HEK293 (cell line): ENCODE results near the gene SP7.
"Not testable (repeated sequence)": the region's sequence is repeated elsewhere in the genome, so short reads cannot be mapped to it uniquely, and the experiment has no call there.

ENCODE experiments used
- CTCF ChIA-PET: fragments of 350-600 bp; formaldehyde crosslinking; extraction: SDS; loops from one replicate; lab custom pipeline; 2021; ENCODE audit warnings: antibody characterized with exemption; lab: Yijun Ruan, JAX
- POLR2A ChIA-PET: fragments of 300-600 bp; formaldehyde crosslinking; extraction: SDS; loops from one replicate; lab custom pipeline; 2020; ENCODE audit warnings: antibody characterized with exemption, inconsistent platforms; lab: Yijun Ruan, JAX
- H3K27ac ChIP-seq: fragments of 200-500 bp; sonication (Bioruptor generic); 2 replicates; pipeline ENCODE4 v1.5.1; 2014; ENCODE audit warnings: low read depth, low read length, control low read depth, inconsistent platforms; ENCODE audit errors: extremely low read depth
- H3K36me3 ChIP-seq, 2 experiments: fragments of 200-500 bp in 1 of 2; sonication (Bioruptor generic) in 1 of 2; 1 replicate in 1 of 2; 2 replicates in 1 of 2; pipeline ENCODE4 v1.5.1; 2014 to 2017; ENCODE audit warnings: inconsistent platforms in 2 of 2, low read length in 2 of 2; ENCODE audit not compliant: control insufficient read depth in 2 of 2, insufficient read depth in 1 of 2
- H3K4me1 ChIP-seq: fragments of 200-500 bp; sonication (Bioruptor generic); 2 replicates; pipeline ENCODE4 v1.5.1; 2014; ENCODE audit warnings: mild to moderate bottlenecking, low read length, inconsistent platforms; ENCODE audit not compliant: control insufficient read depth, insufficient read depth
- H3K4me3 ChIP-seq: 2 replicates; pipeline ENCODE4 v1.5.1; 2011; ENCODE audit warnings: low read depth, mild to moderate bottlenecking, control low read depth, low read length, moderate library complexity
- H3K9me3 ChIP-seq: fragments of 200-500 bp; sonication (Bioruptor generic); 2 replicates; pipeline ENCODE4 v1.5.1; 2014; ENCODE audit warnings: low read depth, low read length, inconsistent platforms; ENCODE audit not compliant: control insufficient read depth, insufficient read depth
- REST ChIP-seq: fragments of 450-650 bp; formaldehyde crosslinking; IDR thresholded peaks from 2 replicates; pipeline ENCODE4 v1.5.1; 2016; ENCODE audit warnings: missing biosample characterization, missing genetic modification characterization
- ZBTB11 ChIP-seq: fragments of 450-650 bp; formaldehyde crosslinking; conservative IDR thresholded peaks from 2 replicates; pipeline ENCODE4 v1.5.1; 2016; ENCODE audit warnings: low read depth, missing biosample characterization, missing genetic modification characterization
- ZBTB8A ChIP-seq: fragments of 450-650 bp; formaldehyde crosslinking; IDR thresholded peaks from 2 replicates; pipeline ENCODE4 v1.5.1; 2016; ENCODE audit warnings: missing biosample characterization, missing genetic modification characterization
- ZNF140 ChIP-seq: fragments of 450-650 bp; formaldehyde crosslinking; IDR thresholded peaks from 2 replicates; pipeline ENCODE4 v1.5.1; 2016; ENCODE audit warnings: missing biosample characterization, missing genetic modification characterization
- ZNF202 ChIP-seq: fragments of 450-650 bp; formaldehyde crosslinking; IDR thresholded peaks from 2 replicates; pipeline ENCODE4 v1.5.1; 2016; ENCODE audit warnings: missing biosample characterization, missing genetic modification characterization, borderline replicate concordance
- ZNF266 ChIP-seq: fragments of 450-650 bp; formaldehyde crosslinking; IDR thresholded peaks from 2 replicates; pipeline ENCODE4 v1.5.1; 2016; ENCODE audit warnings: missing biosample characterization, missing genetic modification characterization, low read depth
- ZNF394 ChIP-seq: fragments of 450-650 bp; formaldehyde crosslinking; IDR thresholded peaks from 2 replicates; pipeline ENCODE4 v1.5.1; 2016; ENCODE audit warnings: missing biosample characterization, missing genetic modification characterization, mild to moderate bottlenecking, moderate library complexity, borderline replicate concordance
- ZNF404 ChIP-seq: fragments of 450-650 bp; formaldehyde crosslinking; IDR thresholded peaks from 2 replicates; pipeline ENCODE4 v1.5.1; 2017; ENCODE audit warnings: missing biosample characterization, missing genetic modification characterization
- ZNF426 ChIP-seq: fragments of 450-650 bp; formaldehyde crosslinking; IDR thresholded peaks from 2 replicates; pipeline ENCODE4 v1.5.1; 2017; ENCODE audit warnings: missing biosample characterization, missing genetic modification characterization, mild to moderate bottlenecking, inconsistent platforms, moderate library complexity
- ZNF433 ChIP-seq: fragments of 450-650 bp; formaldehyde crosslinking; IDR thresholded peaks from 2 replicates; pipeline ENCODE4 v1.5.1; 2016; ENCODE audit warnings: missing biosample characterization, missing genetic modification characterization, low read depth
- ZNF510 ChIP-seq: fragments of 450-650 bp; formaldehyde crosslinking; IDR thresholded peaks from 2 replicates; pipeline ENCODE4 v1.5.1; 2018; ENCODE audit warnings: mild to moderate bottlenecking, missing genetic modification characterization, missing biosample characterization; ENCODE audit not compliant: insufficient replicate concordance
- ZNF518A ChIP-seq: fragments of 450-650 bp; formaldehyde crosslinking; conservative IDR thresholded peaks from 2 replicates; pipeline ENCODE4 v1.5.1; 2016; ENCODE audit warnings: low read depth, missing biosample characterization, missing genetic modification characterization
- ZNF558 ChIP-seq: fragments of 450-650 bp; formaldehyde crosslinking; IDR thresholded peaks from 2 replicates; pipeline ENCODE4 v1.5.1; 2016; ENCODE audit warnings: missing biosample characterization, missing genetic modification characterization
- ZNF560 ChIP-seq: fragments of 450-650 bp; formaldehyde crosslinking; IDR thresholded peaks from 2 replicates; pipeline ENCODE4 v1.5.1; 2017; ENCODE audit warnings: missing biosample characterization, missing genetic modification characterization, borderline replicate concordance
- ZNF623 ChIP-seq: fragments of 450-650 bp; formaldehyde crosslinking; IDR thresholded peaks from 2 replicates; pipeline ENCODE4 v1.5.1; 2016; ENCODE audit warnings: missing biosample characterization, missing genetic modification characterization
- ZNF664 ChIP-seq: fragments of 450-650 bp; formaldehyde crosslinking; IDR thresholded peaks from 2 replicates; pipeline ENCODE4 v1.5.1; 2016; ENCODE audit warnings: missing biosample characterization, missing genetic modification characterization

Gene SP7

GRCh38 chr12:53361638-53362037, 25.5 kb upstream of the SP7 start:
- CTCF ChIA-PET, result interaction anchor here (1.9 kb wide), 1 partner anchor 9 kb away, joined by 11 read pairs; no protein-coding TSS in a partner anchor

More at GRCh38 chr12:53361638-53362037, 25.5 kb upstream of the SP7 start:
- not testable (repeated sequence) for H3K9me3 ChIP-seq, H3K4me3 ChIP-seq, H3K36me3 ChIP-seq, H3K27ac ChIP-seq, H3K4me1 ChIP-seq
- TF ChIP-seq ZNF664 (tag by site-specific recombination) (peak; percentile 48; the same call in 1 of the 2 replicates), ZNF202 (tag by site-specific recombination) (0 out of 2 replicates have a peak, but pooled peaks have one; percentile 38), ZNF394 (peak; percentile 87; the same call in 1 of the 2 replicates), ZNF404 (tag by site-specific recombination) (0 out of 2 replicates have a peak, but pooled peaks have one; percentile 47), REST (tag by site-specific recombination) (0 out of 2 replicates have a peak, but pooled peaks have one; percentile 20), ZBTB8A (peak; percentile 45; the same call in 1 of the 2 replicates), ZNF518A (tag by site-specific recombination) (peak; percentile 76), ZNF426 (tag by site-specific recombination) (peak; percentile 69), ZNF560 (tag by site-specific recombination) (peak; percentile 54; the same call in 1 of the 2 replicates), ZNF558 (tag by site-specific recombination) (0 out of 2 replicates have a peak, but pooled peaks have one; percentile 16), ZNF510 (peak; percentile 49), ZNF140 (peak; percentile 31; the same call in 1 of the 2 replicates), ZNF623 (tag by site-specific recombination) (peak; percentile 57), ZBTB11 (tag by site-specific recombination) (peak; percentile 52), ZNF433 (peak; percentile 79), ZNF266 (peak; percentile 60; the same call in 1 of the 2 replicates)
- POLR2A ChIA-PET, result interaction anchor here (0.9 kb wide), 1 partner anchor 109 kb away, joined by 6 read pairs; no protein-coding TSS in a partner anchor
